Measurements from ENCODE around the gene NAALADL2.

Gene NAALADL2

GRCh38 chr3:175005881-175006280, 146.7 kb downstream of the NAALADL2 start:
- Histone ChIP-seq H3K36me3 (replicated peaks; ENCODE audit: low read depth, low read length) (no peaks in the 10 kb centered on the region), H3K4me2 (ENCODE audit: low read length) (no peak overlapping the region), H3K79me2 (ENCODE audit: low read length) (no peaks in the 10 kb centered on the region), H3K27me3 (ENCODE audit: low read depth, low read length) (no peaks in the 10 kb centered on the region), H3K9me3 (ENCODE audit: insufficient read depth, low read length) (no peaks in the 10 kb centered on the region), H3K27ac (ENCODE audit: low read length) (no peak overlapping the region), H3K4me3 (ENCODE audit: low read length) (no peak overlapping the region), H2AFZ (ENCODE audit: low read depth, low read length) (no peak overlapping the region), H4K20me1 (ENCODE audit: insufficient read depth, low read length) (no peaks in the 10 kb centered on the region), H3K4me1 (ENCODE audit: low read length) (no peaks in the 10 kb centered on the region), H3K9ac (ENCODE audit: low read length) (no peak overlapping the region)
- TF ChIP-seq EZH2phosphoT487 (IDR thresholded peaks at IDR 0.05; ENCODE audit: low read depth) (no peak), CTCF (IDR thresholded peaks at IDR 0.05; ENCODE audit: low read depth, low read length) (no peak)

GRCh38 chr3:175007306-175007705, 148.2 kb downstream of the NAALADL2 start:
- Histone ChIP-seq H3K4me1 (ENCODE audit: low read length) (no peaks in the 10 kb centered on the region), H3K27me3 (ENCODE audit: low read depth, low read length) (no peaks in the 10 kb centered on the region), H3K36me3 (replicated peaks; ENCODE audit: low read depth, low read length) (no peaks in the 10 kb centered on the region), H3K9me3 (ENCODE audit: insufficient read depth, low read length) (no peaks in the 10 kb centered on the region), H3K27ac (ENCODE audit: low read length) (no peak overlapping the region), H4K20me1 (ENCODE audit: insufficient read depth, low read length) (no peaks in the 10 kb centered on the region), H2AFZ (ENCODE audit: low read depth, low read length) (no peak overlapping the region), H3K9ac (ENCODE audit: low read length) (no peak overlapping the region), H3K79me2 (ENCODE audit: low read length) (no peaks in the 10 kb centered on the region), H3K4me3 (ENCODE audit: low read length) (no peak overlapping the region), H3K4me2 (ENCODE audit: low read length) (no peak overlapping the region)
- TF ChIP-seq EZH2phosphoT487 (IDR thresholded peaks at IDR 0.05; ENCODE audit: low read depth) (no peak), CTCF (IDR thresholded peaks at IDR 0.05; ENCODE audit: low read depth, low read length) (no peak)

- H3K4me3 ChIP-seq (ENCODE audit: low read length), result no peak overlapping the region
- no peak overlapping the region for H3K9ac ChIP-seq (ENCODE audit: low read length)
- H2AFZ ChIP-seq (ENCODE audit: low read depth, low read length), result no peak overlapping the region
- no peaks in the 10 kb centered on the region for H3K79me2 ChIP-seq (ENCODE audit: low read length)
- H3K4me1 ChIP-seq (ENCODE audit: low read length), result no peaks in the 10 kb centered on the region
- H3K36me3 ChIP-seq (replicated peaks; ENCODE audit: low read depth, low read length), result no peaks in the 10 kb centered on the region
- no peaks in the 10 kb centered on the region for H3K27me3 ChIP-seq (ENCODE audit: low read depth, low read length)
- no peak overlapping the region for H3K27ac ChIP-seq (ENCODE audit: low read length)
- no peak overlapping the region for H3K4me2 ChIP-seq (ENCODE audit: low read length)
- TF ChIP-seq EZH2phosphoT487 (IDR thresholded peaks at IDR 0.05; ENCODE audit: low read depth) (no peak), CTCF (IDR thresholded peaks at IDR 0.05; ENCODE audit: low read depth, low read length) (no peak)
- H4K20me1 ChIP-seq (ENCODE audit: insufficient read depth, low read length), result no peaks in the 10 kb centered on the region
- H3K9me3 ChIP-seq (ENCODE audit: insufficient read depth, low read length), result no peaks in the 10 kb centered on the region
Observed at GRCh38 chr3:175009295-175009694, 150.2 kb downstream of the NAALADL2 start.

- Histone ChIP-seq H4K20me1 (ENCODE audit: insufficient read depth, low read length) (no peaks in the 10 kb centered on the region), H3K36me3 (replicated peaks; ENCODE audit: low read depth, low read length) (no peaks in the 10 kb centered on the region), H3K4me1 (ENCODE audit: low read length) (no peaks in the 10 kb centered on the region), H3K27ac (ENCODE audit: low read length) (no peak overlapping the region), H3K9me3 (ENCODE audit: insufficient read depth, low read length) (no peaks in the 10 kb centered on the region), H3K9ac (ENCODE audit: low read length) (no peak overlapping the region), H3K4me2 (ENCODE audit: low read length) (no peak overlapping the region), H3K27me3 (ENCODE audit: low read depth, low read length) (no peaks in the 10 kb centered on the region), H3K79me2 (ENCODE audit: low read length) (no peaks in the 10 kb centered on the region), H3K4me3 (ENCODE audit: low read length) (no peak overlapping the region), H2AFZ (ENCODE audit: low read depth, low read length) (no peak overlapping the region)
- TF ChIP-seq CTCF (IDR thresholded peaks at IDR 0.05; ENCODE audit: low read depth, low read length), result no peak
- no peak for TF ChIP-seq EZH2phosphoT487 (IDR thresholded peaks at IDR 0.05; ENCODE audit: low read depth)
Observed at GRCh38 chr3:175015056-175015635, 156.0 kb downstream of the NAALADL2 start.

Data from OCI-LY3 (cell line).